ENCODE data around the gene RAET1E. TPM values are rescaled to one million over a fixed set of nuclear protein-coding genes. Genes with fewer than 3 reads are reported as not detected.
A peak's percentile ranks its signal among the peaks of the same experiment; 100 is the strongest.

The RAET1E gene
- total RNA-seq, 1 experiment from 2014 or later = not detected

DNA sequence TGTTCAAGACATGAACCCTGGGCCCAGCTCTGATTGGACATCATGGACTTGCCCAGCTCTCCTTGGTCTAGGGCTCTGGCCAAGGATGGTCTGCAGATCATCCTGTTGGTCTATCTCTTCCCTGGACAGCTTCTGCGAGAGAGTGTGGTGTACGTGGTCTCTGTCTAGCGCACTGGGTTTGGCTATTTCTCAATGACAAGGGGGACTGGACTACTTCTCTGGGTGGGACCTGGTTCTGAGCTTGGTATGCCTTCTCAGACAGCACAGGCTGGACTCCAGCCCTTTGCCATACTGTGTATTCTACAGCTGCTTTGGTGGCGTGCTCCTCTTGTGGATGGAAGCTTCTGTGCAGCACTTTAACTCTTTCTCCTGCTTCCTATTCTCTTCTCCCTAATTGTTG, 8.5 kb upstream of the RAET1E start:
- H4K20me1 ChIP-seq (ENCODE audit: control insufficient read depth, insufficient read depth, insufficient read length) = no peaks in the 10 kb centered on the region
- TF ChIP-seq, protein P1, sequence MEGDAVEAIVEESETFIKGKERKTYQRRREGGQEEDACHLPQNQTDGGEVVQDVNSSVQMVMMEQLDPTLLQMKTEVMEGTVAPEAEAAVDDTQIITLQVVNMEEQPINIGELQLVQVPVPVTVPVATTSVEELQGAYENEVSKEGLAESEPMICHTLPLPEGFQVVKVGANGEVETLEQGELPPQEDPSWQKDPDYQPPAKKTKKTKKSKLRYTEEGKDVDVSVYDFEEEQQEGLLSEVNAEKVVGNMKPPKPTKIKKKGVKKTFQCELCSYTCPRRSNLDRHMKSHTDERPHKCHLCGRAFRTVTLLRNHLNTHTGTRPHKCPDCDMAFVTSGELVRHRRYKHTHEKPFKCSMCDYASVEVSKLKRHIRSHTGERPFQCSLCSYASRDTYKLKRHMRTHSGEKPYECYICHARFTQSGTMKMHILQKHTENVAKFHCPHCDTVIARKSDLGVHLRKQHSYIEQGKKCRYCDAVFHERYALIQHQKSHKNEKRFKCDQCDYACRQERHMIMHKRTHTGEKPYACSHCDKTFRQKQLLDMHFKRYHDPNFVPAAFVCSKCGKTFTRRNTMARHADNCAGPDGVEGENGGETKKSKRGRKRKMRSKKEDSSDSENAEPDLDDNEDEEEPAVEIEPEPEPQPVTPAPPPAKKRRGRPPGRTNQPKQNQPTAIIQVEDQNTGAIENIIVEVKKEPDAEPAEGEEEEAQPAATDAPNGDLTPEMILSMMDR (conservative IDR thresholded peaks at IDR 0.05) = no peak
- no CpG with 5 or more reads among the region's 4 CpGs for WGBS (ENCODE audit: extremely low coverage, insufficient read length, low lambda C conversion rate)
- H2AFZ ChIP-seq (ENCODE audit: low read length) = no peak overlapping the region
- H3K27me3 ChIP-seq (ENCODE audit: insufficient read depth, low read length) = no peaks in the 10 kb centered on the region
- no peak overlapping the region for H2AK5ac ChIP-seq (ENCODE audit: insufficient read length, low read length)
- H3K4me1 ChIP-seq (ENCODE audit: insufficient read depth, low read length) = no peaks in the 10 kb centered on the region
- H3K9ac ChIP-seq (ENCODE audit: extremely low read depth, insufficient read length, low read length) = no peak overlapping the region
- H3K27me3 Mint-ChIP-seq (ENCODE audit: low read depth) = peaks cover 27% of the 10 kb centered on the region
- H4K5ac ChIP-seq (ENCODE audit: insufficient read length, low read depth, low read length) = no peak overlapping the region
- no peak overlapping the region for H3K14ac ChIP-seq (ENCODE audit: insufficient read depth, low read length)
- no peak overlapping the region for H2BK12ac ChIP-seq (ENCODE audit: insufficient read length, low read depth, low read length)
- H3T11ph ChIP-seq (ENCODE audit: low read length) = no peak overlapping the region
- H3K9me3 ChIP-seq (ENCODE audit: control insufficient read depth, low read depth, low read length) = no peaks in the 10 kb centered on the region
- H3K4me1 Mint-ChIP-seq = peaks cover 0 to 7% of the 10 kb centered on the region in 2 experiments; a peak in 1 of 4 replicates
- H3K4ac ChIP-seq (ENCODE audit: low read depth, low read length) = no peak overlapping the region
- no peak overlapping the region for H2BK5ac ChIP-seq (ENCODE audit: insufficient read length, low read length)
- no peak overlapping the region for H3K23ac ChIP-seq (ENCODE audit: insufficient read length, low read depth, low read length)
- H3K27ac ChIP-seq (ENCODE audit: insufficient read length, low read depth, low read length) = no peak overlapping the region
- no peak overlapping the region for H4K91ac ChIP-seq (ENCODE audit: insufficient read length, low read depth, low read length)
- H2BK120ac ChIP-seq (ENCODE audit: low read depth, low read length, poor library complexity, severe bottlenecking) = no peak overlapping the region
- no peaks in the 10 kb centered on the region for H3K79me1 ChIP-seq (ENCODE audit: insufficient read depth, low read depth, low read length, poor library complexity, severe bottlenecking)
- H3K4me2 ChIP-seq (ENCODE audit: insufficient read depth, insufficient read length, low read length) = no peak overlapping the region
- peak overlapping the region in 1 of 3 experiments; percentile 63; a peak in 1 of 7 replicates for H3K27ac Mint-ChIP-seq
- H3K23me2 ChIP-seq (ENCODE audit: insufficient read length, low read depth, low read length, poor library complexity, severe bottlenecking) = no peaks in the 10 kb centered on the region
- no peaks in the 10 kb centered on the region for H3K79me2 ChIP-seq (ENCODE audit: insufficient read depth, low read length)
- no peak overlapping the region for H3K18ac ChIP-seq (ENCODE audit: insufficient read length, low read depth, low read length)
- peaks cover 31 to 40% of the 10 kb centered on the region in 2 experiments for H3K9me3 Mint-ChIP-seq
- no peak for DNase-seq
- H2BK20ac ChIP-seq (ENCODE audit: low read depth, low read length, poor library complexity, severe bottlenecking) = no peak overlapping the region
- H3K4me3 Mint-ChIP-seq = no peak overlapping the region
- no peak overlapping the region for H2BK15ac ChIP-seq (ENCODE audit: low read depth, low read length)
- H3K36me3 Mint-ChIP-seq (ENCODE audit: insufficient read depth in 1 of 3, low read depth in 3 of 3) = peaks cover 5 to 7% (median 5%) of the 10 kb centered on the region in 3 experiments; a peak in 5 of 7 replicates
- no peak overlapping the region for H4K8ac ChIP-seq (replicated peaks; ENCODE audit: insufficient read length, low read depth, low read length)
- no peak overlapping the region for H3K56ac ChIP-seq (ENCODE audit: insufficient read length, low read depth, low read length)
